MCF 10A (cell line): Measurements from ENCODE around the gene GGACT. TPM values are rescaled to one million over a fixed set of nuclear protein-coding genes. Genes with fewer than 3 reads are reported as not detected.

ENCODE experiments used
- BruUV-seq: library from RNA; stranded (reverse); fragments of 400-500 nt; replicated peaks from 2 replicates; lab custom pipeline; 2021; lab: Mats Ljungman, UMichigan
- CTCF ChIA-PET: fragments of 300-600 bp; sonication (Branson Sonifier 250); formaldehyde crosslinking; extraction: SDS; loops from one replicate; lab custom pipeline; 2021; ENCODE audit warnings: antibody characterized with exemption, inconsistent platforms; lab: Yijun Ruan, JAX
- POLR2A ChIA-PET: fragments of 300-600, 350-650 bp; sonication (Branson Sonifier 250); formaldehyde crosslinking; extraction: SDS; loops from one replicate; lab custom pipeline; 2020; ENCODE audit warnings: antibody characterized with exemption, inconsistent platforms; lab: Yijun Ruan, JAX
- DNase-seq: peaks from one replicate; pipeline ENCODE4 v3.0.0-alpha.2; 2018; ENCODE audit not compliant: unreplicated experiment
- H3K27ac Mint-ChIP-seq: one replicate; pipeline ENCODE4 v1.8.0; 2022; ENCODE audit warnings: mild to moderate bottlenecking, low read depth, mixed read lengths; ENCODE audit not compliant: unreplicated experiment
- H3K27me3 Mint-ChIP-seq: one replicate; pipeline ENCODE4 v1.8.0; 2022; ENCODE audit warnings: mixed read lengths; ENCODE audit not compliant: insufficient read depth, unreplicated experiment
- H3K36me3 Mint-ChIP-seq: one replicate; pipeline ENCODE4 v1.8.0; 2022; ENCODE audit warnings: mild to moderate bottlenecking, moderate library complexity, mixed read lengths; ENCODE audit not compliant: insufficient read depth, unreplicated experiment
- H3K4me1 Mint-ChIP-seq: one replicate; pipeline ENCODE4 v1.8.0; 2022; ENCODE audit warnings: mixed read lengths; ENCODE audit not compliant: insufficient read depth, unreplicated experiment
- H3K4me3 Mint-ChIP-seq: one replicate; pipeline ENCODE4 v1.8.0; 2022; ENCODE audit warnings: mild to moderate bottlenecking, moderate library complexity, mixed read lengths; ENCODE audit not compliant: unreplicated experiment
- H3K9me3 Mint-ChIP-seq: one replicate; pipeline ENCODE4 v1.8.0; 2022; ENCODE audit warnings: mixed read lengths; ENCODE audit not compliant: unreplicated experiment
- intact Hi-C: fragments of 100-400 bp; cut with micrococcal nuclease; formaldehyde crosslinking; loops from 2 replicates; pipeline ENCODE4 v1.14.1; 2022
- total RNA-seq: library from RNA; stranded (reverse); gene quantifications from 2 replicates; pipeline ENCODE4 v1.2.3, GENCODE V29; 2022
- TF ChIP-seq, protein P1 (sequence below): fragments of 200-600 bp; IDR thresholded peaks from one replicate; pipeline ENCODE4 v1.8.0; 2022; ENCODE audit warnings: antibody characterized with exemption, mild to moderate bottlenecking; ENCODE audit not compliant: unreplicated experiment

Gene GGACT
- total RNA-seq, 1 experiment from 2014 or later = 8.1 TPM

DNA sequence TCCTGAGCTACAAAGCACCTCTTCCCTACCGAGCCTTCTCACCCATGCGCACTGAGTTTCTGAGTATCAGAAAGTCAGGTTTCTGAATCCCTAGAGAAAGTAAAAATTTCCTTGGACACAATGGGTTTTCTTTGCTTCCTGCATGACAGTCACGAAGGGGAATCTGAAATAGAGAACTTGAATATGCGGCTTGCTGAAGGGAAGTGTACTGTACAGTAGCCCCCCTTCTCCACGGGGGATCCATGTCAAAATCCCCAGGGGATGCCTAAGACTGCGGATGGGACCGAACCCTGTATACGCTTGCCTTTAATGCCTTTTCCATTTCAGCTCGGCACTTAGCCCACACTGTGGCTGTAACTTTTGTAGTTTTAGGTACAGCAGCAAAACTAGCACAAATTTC, 107.9 kb downstream of the GGACT start:
- no peak for DNase-seq
- Mint-ChIP-seq H3K4me1 (no peaks in the 10 kb centered on the region), H3K4me3 (no peak overlapping the region), H3K27ac (no peak overlapping the region), H3K36me3 (no peaks in the 10 kb centered on the region), H3K9me3 (no peaks in the 10 kb centered on the region), H3K27me3 (no peaks in the 10 kb centered on the region)
- ChIA-PET POLR2A (no interaction called here), CTCF (no interaction called here)
- intact Hi-C loops = no loop called here
- TF ChIP-seq, protein P1, sequence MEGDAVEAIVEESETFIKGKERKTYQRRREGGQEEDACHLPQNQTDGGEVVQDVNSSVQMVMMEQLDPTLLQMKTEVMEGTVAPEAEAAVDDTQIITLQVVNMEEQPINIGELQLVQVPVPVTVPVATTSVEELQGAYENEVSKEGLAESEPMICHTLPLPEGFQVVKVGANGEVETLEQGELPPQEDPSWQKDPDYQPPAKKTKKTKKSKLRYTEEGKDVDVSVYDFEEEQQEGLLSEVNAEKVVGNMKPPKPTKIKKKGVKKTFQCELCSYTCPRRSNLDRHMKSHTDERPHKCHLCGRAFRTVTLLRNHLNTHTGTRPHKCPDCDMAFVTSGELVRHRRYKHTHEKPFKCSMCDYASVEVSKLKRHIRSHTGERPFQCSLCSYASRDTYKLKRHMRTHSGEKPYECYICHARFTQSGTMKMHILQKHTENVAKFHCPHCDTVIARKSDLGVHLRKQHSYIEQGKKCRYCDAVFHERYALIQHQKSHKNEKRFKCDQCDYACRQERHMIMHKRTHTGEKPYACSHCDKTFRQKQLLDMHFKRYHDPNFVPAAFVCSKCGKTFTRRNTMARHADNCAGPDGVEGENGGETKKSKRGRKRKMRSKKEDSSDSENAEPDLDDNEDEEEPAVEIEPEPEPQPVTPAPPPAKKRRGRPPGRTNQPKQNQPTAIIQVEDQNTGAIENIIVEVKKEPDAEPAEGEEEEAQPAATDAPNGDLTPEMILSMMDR = no peak
- BruUV-seq = no TSS peak

Other genes with a start within 250 kb of the GGACT start
- 10.8 and 10.9 TPM in 2 replicates for gene TMTC4, start 86.0 kb upstream of the GGACT start, total RNA-seq